ENCODE data around the gene NR1D1. TPM values are rescaled to one million over a fixed set of nuclear protein-coding genes. Genes with fewer than 3 reads are reported as not detected.

Gene NR1D1
- total and polyA plus RNA-seq, 4 donors, result 3.2 to 19.6 (median 14.1) TPM

DNA sequence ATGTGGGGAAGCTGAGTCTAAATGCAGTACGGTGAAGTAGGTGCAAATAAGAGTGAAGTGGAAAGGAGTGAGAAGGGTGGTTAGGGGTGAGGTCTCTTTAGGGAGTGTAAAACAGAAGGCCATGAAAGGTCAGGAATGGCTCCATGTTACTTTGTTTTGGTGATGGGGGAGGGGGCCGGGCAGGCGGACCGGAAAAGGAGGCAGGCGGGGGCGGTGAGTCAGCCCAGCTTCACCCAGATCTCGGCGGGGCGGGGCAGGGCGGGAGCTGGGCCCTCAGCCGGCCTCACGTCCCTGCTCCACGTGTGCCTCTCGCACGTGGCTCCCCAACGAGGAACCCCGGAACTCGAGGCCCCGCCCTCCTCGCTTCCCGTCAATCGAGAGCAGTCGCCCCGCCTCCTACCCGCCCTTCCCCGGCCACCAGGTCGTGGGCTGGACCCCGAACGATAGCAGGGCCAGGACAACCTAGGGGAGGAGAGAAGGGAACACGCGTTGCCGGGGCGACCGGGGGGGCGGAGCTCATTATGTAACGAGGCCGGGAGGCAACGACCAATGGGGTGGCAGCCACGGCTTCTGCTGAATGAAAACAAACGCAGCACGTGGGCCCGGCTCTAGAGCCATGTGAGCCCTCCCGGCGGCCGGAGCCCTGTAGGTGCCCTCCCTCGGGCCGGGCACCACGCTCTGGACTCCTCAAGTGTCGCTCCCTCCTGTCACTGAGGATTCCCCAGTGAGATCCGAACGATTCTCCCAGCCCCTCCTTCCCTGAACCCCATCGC, 1.4 kb downstream of the NR1D1 start:
- Histone ChIP-seq H3K9ac (ENCODE audit: insufficient read depth in 1 of 2, low read length in 2 of 2) (peak overlapping the region in 1 of 2 donors; percentile 51), H3K36me3 (ENCODE audit: control insufficient read depth in 4 of 4, insufficient read depth in 4 of 4, low read length in 4 of 4) (peaks cover 0 to 24% (median 2%) of the 10 kb centered on the region in 4 donors), H3K27ac (ENCODE audit: low read depth in 1 of 2, low read length in 1 of 2) (peak overlapping the region; percentile 96 to 99), H3K27me3 (ENCODE audit: control insufficient read depth in 3 of 3, insufficient read depth in 3 of 3, low read length in 2 of 3) (no peaks in the 10 kb centered on the region), H3K4me1 (ENCODE audit: control insufficient read depth in 5 of 5, insufficient read depth in 5 of 5, low read length in 5 of 5) (peaks cover 26 to 54% (median 38%) of the 10 kb centered on the region in 5 donors), H3K4me3 (peak overlapping the region; percentile 78), H3K9me3 (ENCODE audit: control insufficient read depth in 4 of 4, insufficient read depth in 3 of 4, low read length in 3 of 4) (no peaks in the 10 kb centered on the region)
- peak; percentile 86 for ATAC-seq (ENCODE audit: insufficient read depth, low FRiP score)
- WGBS, 2 donors, result 0% methylated on average over 43 to 52 of the region's 52 CpGs
- DNase-seq, result peak; percentile 90 to 93 (median 91)
- TF ChIP-seq, protein P1, sequence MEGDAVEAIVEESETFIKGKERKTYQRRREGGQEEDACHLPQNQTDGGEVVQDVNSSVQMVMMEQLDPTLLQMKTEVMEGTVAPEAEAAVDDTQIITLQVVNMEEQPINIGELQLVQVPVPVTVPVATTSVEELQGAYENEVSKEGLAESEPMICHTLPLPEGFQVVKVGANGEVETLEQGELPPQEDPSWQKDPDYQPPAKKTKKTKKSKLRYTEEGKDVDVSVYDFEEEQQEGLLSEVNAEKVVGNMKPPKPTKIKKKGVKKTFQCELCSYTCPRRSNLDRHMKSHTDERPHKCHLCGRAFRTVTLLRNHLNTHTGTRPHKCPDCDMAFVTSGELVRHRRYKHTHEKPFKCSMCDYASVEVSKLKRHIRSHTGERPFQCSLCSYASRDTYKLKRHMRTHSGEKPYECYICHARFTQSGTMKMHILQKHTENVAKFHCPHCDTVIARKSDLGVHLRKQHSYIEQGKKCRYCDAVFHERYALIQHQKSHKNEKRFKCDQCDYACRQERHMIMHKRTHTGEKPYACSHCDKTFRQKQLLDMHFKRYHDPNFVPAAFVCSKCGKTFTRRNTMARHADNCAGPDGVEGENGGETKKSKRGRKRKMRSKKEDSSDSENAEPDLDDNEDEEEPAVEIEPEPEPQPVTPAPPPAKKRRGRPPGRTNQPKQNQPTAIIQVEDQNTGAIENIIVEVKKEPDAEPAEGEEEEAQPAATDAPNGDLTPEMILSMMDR (IDR thresholded peaks at IDR 0.05; ENCODE audit: control extremely low read depth, extremely low read depth), result no peak

DNA sequence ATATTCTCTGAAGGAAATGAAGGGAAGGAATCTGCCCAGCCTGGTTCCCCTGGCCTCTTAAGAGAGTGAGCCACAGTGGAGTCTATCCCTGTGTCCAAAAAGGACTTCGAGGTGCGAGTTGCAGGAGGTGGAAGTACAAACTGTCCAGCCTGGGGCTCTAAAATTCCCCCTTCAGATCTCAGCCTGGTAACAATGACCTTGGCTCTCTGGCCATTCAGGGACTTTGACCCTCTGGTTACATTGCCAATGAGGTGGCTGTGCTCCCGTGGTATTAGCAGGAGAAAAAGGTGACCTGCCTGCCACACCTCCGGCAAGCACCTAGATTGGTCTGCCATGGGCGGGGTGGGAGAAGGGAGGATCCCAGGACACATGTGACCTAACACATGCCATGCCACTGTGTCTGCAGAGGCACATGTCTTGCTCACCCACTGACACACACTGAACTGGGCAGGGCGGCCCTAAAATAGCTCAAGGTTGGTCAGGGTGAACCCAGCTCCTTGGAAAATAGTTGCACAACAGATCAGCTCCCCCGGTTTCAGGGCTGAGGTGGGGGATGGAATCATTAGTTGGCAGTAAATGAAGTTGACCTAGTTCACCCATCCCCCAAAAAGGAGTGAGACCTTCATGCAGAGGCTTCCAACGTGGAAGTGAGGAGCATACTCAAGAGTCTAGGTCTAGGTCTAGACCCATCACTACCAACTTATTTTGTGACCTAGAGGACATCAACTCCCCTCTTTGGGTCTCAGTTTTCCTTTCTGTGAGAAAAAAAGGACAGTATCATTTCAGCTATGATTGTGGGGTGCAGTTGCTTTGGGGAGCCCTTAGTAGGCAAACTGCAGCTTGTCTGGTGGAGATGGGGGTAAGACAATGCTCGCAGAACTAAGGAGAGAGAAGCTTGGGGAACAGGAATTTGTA, 2.2 kb downstream of the NR1D1 start:
- Histone ChIP-seq H3K27ac (ENCODE audit: low read depth in 1 of 2, low read length in 1 of 2) (peak overlapping the region; percentile 96 to 99), H3K9me3 (ENCODE audit: control insufficient read depth in 4 of 4, insufficient read depth in 3 of 4, low read length in 3 of 4) (no peaks in the 10 kb centered on the region), H3K27me3 (ENCODE audit: control insufficient read depth in 3 of 3, insufficient read depth in 3 of 3, low read length in 2 of 3) (no peaks in the 10 kb centered on the region), H3K4me1 (ENCODE audit: control insufficient read depth in 5 of 5, insufficient read depth in 5 of 5, low read length in 5 of 5) (peaks cover 18 to 45% (median 34%) of the 10 kb centered on the region in 5 donors), H3K9ac (ENCODE audit: insufficient read depth in 1 of 2, low read length in 2 of 2) (no peak overlapping the region), H3K4me3 (no peak overlapping the region), H3K36me3 (ENCODE audit: control insufficient read depth in 4 of 4, insufficient read depth in 4 of 4, low read length in 4 of 4) (peaks cover 0 to 31% (median 8%) of the 10 kb centered on the region in 4 donors)
- ATAC-seq (ENCODE audit: insufficient read depth, low FRiP score) (no peak), DNase-seq (no peak)
- TF ChIP-seq, protein P1 (IDR thresholded peaks at IDR 0.05; ENCODE audit: control extremely low read depth, extremely low read depth), result no peak
- 37 to 48% methylated on average over 9 of the region's 9 CpGs for WGBS, 2 donors

DNA sequence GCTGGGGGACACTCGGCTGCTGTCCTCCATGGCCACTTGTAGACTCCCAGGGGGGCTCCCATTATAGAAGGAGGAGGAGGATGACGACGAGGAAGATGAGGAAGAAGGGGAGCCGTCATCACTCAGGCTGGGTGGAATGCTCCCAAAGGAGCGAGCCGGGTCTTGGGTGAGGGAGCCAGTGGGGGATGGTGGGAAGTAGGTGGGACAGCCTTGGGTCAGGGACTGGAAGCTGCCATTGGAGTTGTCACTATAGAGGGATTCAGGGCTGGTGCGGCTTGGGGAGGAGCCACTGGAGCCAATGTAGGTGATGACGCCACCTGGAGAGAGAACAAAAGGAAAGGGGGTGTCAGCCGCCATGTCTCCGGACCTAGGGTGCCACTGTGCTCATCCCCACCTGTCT, 3.3 kb downstream of the NR1D1 start:
- WGBS, 2 donors, result 81 to 89% methylated on average over 10 of the region's 10 CpGs
- no peak overlapping the region for H3K4me3 ChIP-seq
- no peaks in the 10 kb centered on the region for H3K9me3 ChIP-seq (ENCODE audit: control insufficient read depth in 4 of 4, insufficient read depth in 3 of 4, low read length in 3 of 4)
- TF ChIP-seq, protein P1 (IDR thresholded peaks at IDR 0.05; ENCODE audit: control extremely low read depth, extremely low read depth), result no peak
- DNase-seq (no peak), ATAC-seq (ENCODE audit: insufficient read depth, low FRiP score) (no peak)
- H3K4me1 ChIP-seq (ENCODE audit: control insufficient read depth in 5 of 5, insufficient read depth in 5 of 5, low read length in 5 of 5), result peaks cover 13 to 38% (median 29%) of the 10 kb centered on the region in 5 donors
- no peaks in the 10 kb centered on the region for H3K27me3 ChIP-seq (ENCODE audit: control insufficient read depth in 3 of 3, insufficient read depth in 3 of 3, low read length in 2 of 3)
- peaks cover 0 to 37% (median 10%) of the 10 kb centered on the region in 4 donors for H3K36me3 ChIP-seq (ENCODE audit: control insufficient read depth in 4 of 4, insufficient read depth in 4 of 4, low read length in 4 of 4)
- peak overlapping the region; percentile 96 to 99 for H3K27ac ChIP-seq (ENCODE audit: low read depth in 1 of 2, low read length in 1 of 2)
- H3K9ac ChIP-seq (ENCODE audit: insufficient read depth in 1 of 2, low read length in 2 of 2), result no peak overlapping the region
